GM21528 (cell line): ENCODE data around the gene GDPD2.
"Not testable (repeated sequence)": the region's sequence is repeated elsewhere in the genome, so short reads cannot be mapped to it uniquely, and the experiment has no call there.

Experiments
- ATAC-seq: cut with Tn5 transposase; IDR thresholded peaks from one replicate; pipeline ENCODE4 v1.9.1; 2021; ENCODE audit warnings: mild to moderate bottlenecking, moderate library complexity; ENCODE audit not compliant: unreplicated experiment, low FRiP score

The GDPD2 gene

GRCh38 chrX:70422851-70423341, at the start of gene GDPD2:
GDPD2 (plus strand) TSS chrX:70423314; CDS start chrX:70424985, 1,671 bp downstream.
- ATAC-seq: no peak

- ATAC-seq: no peak
Observed at GRCh38 chrX:70386235-70386634, 36.9 kb upstream of the GDPD2 start.

- ATAC-seq: no peak
Observed at GRCh38 chrX:70398899-70399298, 24.2 kb upstream of the GDPD2 start.

GRCh38 chrX:70400181-70400580, 22.9 kb upstream of the GDPD2 start:
- ATAC-seq: not testable (repeated sequence)

GRCh38 chrX:70402721-70403120, 20.4 kb upstream of the GDPD2 start:
- ATAC-seq: no peak

- ATAC-seq: no peak
Observed at GRCh38 chrX:70405003-70405402, 18.1 kb upstream of the GDPD2 start.

GRCh38 chrX:70410921-70411320, 12.2 kb upstream of the GDPD2 start:
- ATAC-seq: no peak

- ATAC-seq: no peak
Observed at GRCh38 chrX:70411475-70411874, 11.6 kb upstream of the GDPD2 start.

GRCh38 chrX:70421618-70422017, 1.5 kb upstream of the GDPD2 start:
- ATAC-seq: no peak

GRCh38 chrX:70423936-70424675, 992 bp downstream of the GDPD2 start:
- no peak for ATAC-seq

GRCh38 chrX:70424801-70425200, 1.7 kb downstream of the GDPD2 start:
- ATAC-seq: no peak

GRCh38 chrX:70426286-70427278, 3.5 kb downstream of the GDPD2 start:
- ATAC-seq: no peak

GRCh38 chrX:70427365-70427764, 4.3 kb downstream of the GDPD2 start:
- no peak for ATAC-seq

GRCh38 chrX:70429759-70430158, 6.6 kb downstream of the GDPD2 start:
- ATAC-seq: no peak

GRCh38 chrX:70432936-70433847, 10.1 kb downstream of the GDPD2 start:
- no peak for ATAC-seq

- ATAC-seq: peak; percentile 68
Observed at GRCh38 chrX:70433848-70434351, 10.8 kb downstream of the GDPD2 start.

GRCh38 chrX:70434352-70434866, 11.3 kb downstream of the GDPD2 start:
- peak; percentile 65 for ATAC-seq

- no peak for ATAC-seq
Observed at GRCh38 chrX:70434914-70435586, 11.9 kb downstream of the GDPD2 start.

GRCh38 chrX:70436343-70436742, 13.2 kb downstream of the GDPD2 start:
- ATAC-seq: no peak
